ENCODE measurements around the gene TMEM121. TPM values are rescaled to one million over a fixed set of nuclear protein-coding genes. Genes with fewer than 3 reads are reported as not detected.

The TMEM121 gene
- total and polyA plus RNA-seq, 2 of the 8 experiments (the other 6 are each of a cell fraction or from before 2014, with no cell fraction given), result 1.9 TPM; not detected in 1

DNA sequence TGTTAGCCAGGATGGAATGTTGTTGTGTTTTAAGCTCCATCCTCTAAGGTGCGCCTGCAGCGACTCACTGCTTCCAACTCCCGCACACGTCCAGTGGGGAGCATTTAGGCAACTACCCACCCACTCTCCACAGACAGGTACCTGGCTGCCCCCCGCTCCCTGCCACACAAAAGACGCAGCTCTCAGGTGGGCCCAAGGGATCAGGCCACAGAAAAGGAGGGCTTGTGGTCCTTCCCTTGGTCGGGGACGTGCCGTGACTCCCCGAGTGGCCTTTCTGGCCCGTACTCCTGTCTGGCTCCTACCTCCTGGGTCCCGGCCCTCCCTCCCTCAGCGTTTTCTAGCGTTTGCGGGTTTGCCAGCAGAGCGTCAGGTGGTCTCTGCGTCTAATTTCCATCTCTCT, 19.1 kb upstream of the TMEM121 start:
- H3K23ac ChIP-seq (ENCODE audit: insufficient read length), result no peak overlapping the region
- H3K4me3 ChIP-seq (ENCODE audit: extremely low read depth in 1 of 4, insufficient read depth in 2 of 4, low read depth in 3 of 4, low read length in 4 of 4), result no peak overlapping the region
- no peaks in the 10 kb centered on the region for H3K79me1 ChIP-seq (ENCODE audit: low read depth, low read length)
- H4K5ac ChIP-seq (ENCODE audit: insufficient read length, low read depth, low read length), result no peak overlapping the region
- H3K18ac ChIP-seq (ENCODE audit: extremely low read depth, low read length), result no peak overlapping the region
- no peak overlapping the region for H2BK12ac ChIP-seq (ENCODE audit: low read depth, low read length)
- H2AFZ ChIP-seq (ENCODE audit: low read length), result no peak overlapping the region
- H3K56ac ChIP-seq (replicated peaks; ENCODE audit: insufficient read length, low read depth, low read length), result no peak overlapping the region
- H3K4me2 ChIP-seq (ENCODE audit: insufficient read depth in 1 of 2, low read depth in 2 of 2, low read length in 2 of 2), result no peak overlapping the region
- H3K36me3 ChIP-seq (ENCODE audit: control insufficient read depth in 2 of 4, insufficient read depth in 4 of 4, low read length in 3 of 4), result no peaks in the 10 kb centered on the region
- H3K9me3 ChIP-seq (ENCODE audit: insufficient read depth in 2 of 2, low read depth in 1 of 2, low read length in 1 of 2), result peaks cover 0 to 6% of the 10 kb centered on the region in 2 experiments; a peak in 1 of 4 replicates
- no peak overlapping the region for H3K9ac ChIP-seq (replicated peaks in 1 of 4; ENCODE audit: extremely low read depth in 1 of 4, low read depth in 3 of 4, low read length in 3 of 4)
- H2BK15ac ChIP-seq (ENCODE audit: low read length), result no peak overlapping the region
- TF ChIP-seq CEBPB (IDR thresholded peaks at IDR 0.05; ENCODE audit: low read depth, low read length), result no peak
- TF ChIP-seq SIN3A (conservative IDR thresholded peaks at IDR 0.05 in 1 of 2, IDR thresholded peaks at IDR 0.05 in 1 of 2; ENCODE audit: low read depth in 1 of 2, low read length in 2 of 2), result no peak
- TF ChIP-seq RBBP5 (IDR thresholded peaks at IDR 0.05; ENCODE audit: borderline replicate concordance, low read depth, low read length), result no peak
- no peak for TF ChIP-seq CBX8 (IDR thresholded peaks at IDR 0.05; ENCODE audit: borderline replicate concordance, low read depth, low read length)
- no peak for TF ChIP-seq JUN (IDR thresholded peaks at IDR 0.05; ENCODE audit: low read depth, low read length)
- TF ChIP-seq RFX5 (IDR thresholded peaks at IDR 0.05; ENCODE audit: borderline replicate concordance, low read depth, low read length), result no peak
- TF ChIP-seq FOSL1 (IDR thresholded peaks at IDR 0.05; ENCODE audit: insufficient read depth, low read depth, low read length), result no peak
- TF ChIP-seq MAFK (IDR thresholded peaks at IDR 0.05; ENCODE audit: low read depth, low read length), result no peak
- no peak for TF ChIP-seq CHD2 (IDR thresholded peaks at IDR 0.05; ENCODE audit: low read length)
- TF ChIP-seq EP300 (IDR thresholded peaks at IDR 0.05; ENCODE audit: borderline replicate concordance in 1 of 2, low read depth in 2 of 2, low read length in 2 of 2), result no peak
- TF ChIP-seq PHF8 (conservative IDR thresholded peaks at IDR 0.05; ENCODE audit: low read depth, low read length), result no peak
- ChIA-PET CTCF (ENCODE audit: partially characterized antibody) (interaction anchor here (0.6 to 1.5 kb wide), 3 partner anchors 30 to 721 kb away, joined by 3 to 4 read pairs (median 4); no protein-coding TSS in a partner anchor), POLR2A (ENCODE audit: partially characterized antibody) (no interaction called here)
- H2AK5ac ChIP-seq (ENCODE audit: low read depth, low read length), result no peak overlapping the region
- no peak overlapping the region for H3K14ac ChIP-seq (ENCODE audit: insufficient read length)
- H2BK120ac ChIP-seq (replicated peaks; ENCODE audit: low read depth, low read length), result no peak overlapping the region
- no peak overlapping the region for H4K8ac ChIP-seq (ENCODE audit: extremely low read depth, insufficient read depth, low read length)
- 83% methylated on average over 17 of the region's 17 CpGs; no CpG with 5 or more reads in 1 of the 2 experiments for WGBS, 2 experiments (ENCODE audit: extremely low coverage in 1 of 2, insufficient coverage in 1 of 2, insufficient read length in 1 of 2, insufficient replicate concordance in 2 of 2, low coverage in 1 of 2, low lambda C conversion rate in 2 of 2, missing lambda C conversion rate in 1 of 2)
- no peaks in the 10 kb centered on the region; a peak in 1 of 7 replicates for H3K27me3 ChIP-seq (replicated peaks in 1 of 4; ENCODE audit: control insufficient read depth in 3 of 4, extremely low read depth in 1 of 4, insufficient read depth in 3 of 4, low read length in 3 of 4)
- H3K23me2 ChIP-seq (ENCODE audit: low read depth, low read length), result no peaks in the 10 kb centered on the region
- H2BK20ac ChIP-seq (ENCODE audit: low read length), result no peak overlapping the region
- H3K79me2 ChIP-seq (ENCODE audit: control insufficient read depth in 1 of 2, insufficient read depth in 2 of 2, low read length in 2 of 2), result no peaks in the 10 kb centered on the region
- H4K91ac ChIP-seq (replicated peaks; ENCODE audit: insufficient read length, low read length), result no peak overlapping the region
- H4K20me1 ChIP-seq (replicated peaks in 1 of 2; ENCODE audit: control insufficient read depth in 1 of 2, insufficient read depth in 2 of 2, low read length in 2 of 2), result no peaks in the 10 kb centered on the region
- no peak overlapping the region for H3K4ac ChIP-seq (replicated peaks; ENCODE audit: insufficient read length, low read depth, low read length)
- FAIRE-seq (no peak), DNase-seq (ENCODE audit: low read depth in 1 of 2, low spot score in 2 of 2) (no peak)
- H2BK5ac ChIP-seq (ENCODE audit: low read depth, low read length), result no peak overlapping the region
- no peak overlapping the region for H3K27ac ChIP-seq (ENCODE audit: low read depth, low read length)
- H3K4me1 ChIP-seq (replicated peaks in 1 of 4; ENCODE audit: control insufficient read depth in 3 of 4, insufficient read depth in 4 of 4, low read length in 3 of 4), result no peaks in the 10 kb centered on the region; a peak in 1 of 7 replicates

Measured in H1 (cell line).